Fibroblast of lung (primary cell): ENCODE measurements around the gene GPATCH1.

ENCODE experiments used
- EZH2 ChIP-seq: IDR thresholded peaks from 2 replicates; pipeline ENCODE4 v1.5.1; 2012; ENCODE audit warnings: low read length, control low read depth, mild to moderate bottlenecking; ENCODE audit errors: missing control alignments
- TF ChIP-seq, protein P1 (sequence below), 2 donors: IDR thresholded peaks in 1 of 2; conservative IDR thresholded peaks in 1 of 2; 1 replicate in 1 of 2; 2 replicates in 1 of 2; pipeline ENCODE4 v1.5.1; 2011 to 2012; ENCODE audit warnings: low read length in 2 of 2, control low read depth in 1 of 2, inconsistent platforms in 1 of 2, low read depth in 1 of 2, mild to moderate bottlenecking in 1 of 2

DNA sequence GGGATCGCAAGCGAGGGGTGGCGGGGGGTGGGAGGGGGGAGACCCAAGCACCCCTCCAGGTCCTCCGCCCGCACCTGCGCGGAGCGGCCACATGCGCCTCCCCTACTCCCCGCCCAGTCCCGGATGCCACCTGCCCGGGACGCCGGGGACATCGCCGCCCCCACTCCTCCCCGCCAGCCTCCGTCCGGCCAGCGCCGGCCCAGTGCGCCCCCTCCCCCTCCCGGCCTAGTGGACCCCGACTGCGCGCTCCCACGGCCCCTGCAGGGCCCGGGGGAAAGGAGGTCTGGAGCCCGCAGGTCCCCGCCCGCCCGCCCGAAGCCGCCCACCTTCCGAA is 16.6 kb upstream of the GPATCH1 start:
- TF ChIP-seq, protein P1, sequence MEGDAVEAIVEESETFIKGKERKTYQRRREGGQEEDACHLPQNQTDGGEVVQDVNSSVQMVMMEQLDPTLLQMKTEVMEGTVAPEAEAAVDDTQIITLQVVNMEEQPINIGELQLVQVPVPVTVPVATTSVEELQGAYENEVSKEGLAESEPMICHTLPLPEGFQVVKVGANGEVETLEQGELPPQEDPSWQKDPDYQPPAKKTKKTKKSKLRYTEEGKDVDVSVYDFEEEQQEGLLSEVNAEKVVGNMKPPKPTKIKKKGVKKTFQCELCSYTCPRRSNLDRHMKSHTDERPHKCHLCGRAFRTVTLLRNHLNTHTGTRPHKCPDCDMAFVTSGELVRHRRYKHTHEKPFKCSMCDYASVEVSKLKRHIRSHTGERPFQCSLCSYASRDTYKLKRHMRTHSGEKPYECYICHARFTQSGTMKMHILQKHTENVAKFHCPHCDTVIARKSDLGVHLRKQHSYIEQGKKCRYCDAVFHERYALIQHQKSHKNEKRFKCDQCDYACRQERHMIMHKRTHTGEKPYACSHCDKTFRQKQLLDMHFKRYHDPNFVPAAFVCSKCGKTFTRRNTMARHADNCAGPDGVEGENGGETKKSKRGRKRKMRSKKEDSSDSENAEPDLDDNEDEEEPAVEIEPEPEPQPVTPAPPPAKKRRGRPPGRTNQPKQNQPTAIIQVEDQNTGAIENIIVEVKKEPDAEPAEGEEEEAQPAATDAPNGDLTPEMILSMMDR (conservative IDR thresholded peaks at IDR 0.05 in 1 of 2, IDR thresholded peaks at IDR 0.05 in 1 of 2; ENCODE audit: low read depth in 1 of 2, low read length in 2 of 2), result no peak
- no peak for TF ChIP-seq EZH2
